HepG2 (cell line): ENCODE results near the gene KDELR3. TPM values are rescaled to one million over a fixed set of nuclear protein-coding genes. Genes with fewer than 3 reads are reported as not detected.

ENCODE experiments used
- GTF3A ChIP-seq: sonication (generic); formaldehyde crosslinking; conservative IDR thresholded peaks from 2 replicates; pipeline ENCODE4 v1.4.0; 2020; ENCODE audit warnings: mild to moderate bottlenecking, missing genetic modification reagents
- HOXA9 ChIP-seq: sonication (generic); formaldehyde crosslinking; IDR thresholded peaks from 2 replicates; pipeline ENCODE4 v1.8.1; 2022; ENCODE audit warnings: missing genetic modification reagents, mild to moderate bottlenecking, moderate library complexity, borderline replicate concordance
- MTF2 ChIP-seq: sonication (generic); formaldehyde crosslinking; IDR thresholded peaks from 2 replicates; pipeline ENCODE4 v1.5.0; 2020; ENCODE audit warnings: missing genetic modification reagents, borderline replicate concordance
- PLRG1 ChIP-seq: fragments of 450-650 bp; conservative IDR thresholded peaks from 2 replicates; pipeline ENCODE4 v1.6.1; 2016
- SIX1 ChIP-seq: sonication (generic); formaldehyde crosslinking; IDR thresholded peaks from 2 replicates; pipeline ENCODE4 v1.4.0; 2020; ENCODE audit warnings: missing genetic modification reagents, borderline replicate concordance
- ZNF350 ChIP-seq: sonication (generic); formaldehyde crosslinking; IDR thresholded peaks from 2 replicates; pipeline ENCODE4 v1.4.0; 2020; ENCODE audit warnings: mild to moderate bottlenecking, low read depth, missing genetic modification reagents, borderline replicate concordance
- ZNF550 ChIP-seq: sonication (generic); formaldehyde crosslinking; IDR thresholded peaks from 2 replicates; pipeline ENCODE4 v1.4.0; 2020; ENCODE audit warnings: mild to moderate bottlenecking, missing genetic modification reagents, borderline replicate concordance
- ZNF564 ChIP-seq: sonication (generic); formaldehyde crosslinking; IDR thresholded peaks from 2 replicates; pipeline ENCODE4 v1.8.1; 2023; ENCODE audit warnings: mild to moderate bottlenecking, missing genetic modification reagents
- ZSCAN30 ChIP-seq: sonication (generic); formaldehyde crosslinking; IDR thresholded peaks from 2 replicates; pipeline ENCODE4 v1.5.0; 2020; ENCODE audit warnings: mild to moderate bottlenecking, missing genetic modification reagents
- polyA plus RNA-seq, 8 experiments: library from polyadenylated mRNA; depleted of rRNA in 3 of 8; stranded (reverse) in 7 of 8; unstranded in 1 of 8; fragments of >200 nt; fragmentation: Illumina TruSeq in 4 of 8; extraction: Trizol in 4 of 8; gene quantifications; 2 replicates each; pipeline versions ENCODE4 v1.2.1 to v1.2.3, GENCODE V29; 2011 to 2016; ENCODE audit warnings: low read depth in 4 of 8, missing spikeins in 1 of 8, mixed read lengths in 1 of 8; ENCODE audit not compliant: insufficient read depth in 1 of 8
- total RNA-seq, 5 experiments: library from RNA; depleted of rRNA; stranded (reverse); fragments of >200 nt; fragmentation: Illumina TruSeq; extraction: Trizol; gene quantifications; 2 replicates each; pipeline ENCODE4 v1.2.3, GENCODE V29; 2016; ENCODE audit warnings: low read depth in 1 of 5
- TF ChIP-seq, protein P1 (sequence below): sonication (generic); formaldehyde crosslinking; IDR thresholded peaks from 2 replicates; pipeline ENCODE4 v1.4.0; 2020; ENCODE audit warnings: missing genetic modification reagents, borderline replicate concordance
- TF ChIP-seq, protein P2 (sequence below): sonication (generic); formaldehyde crosslinking; IDR thresholded peaks from 2 replicates; pipeline ENCODE4 v1.4.0; 2020; ENCODE audit warnings: mild to moderate bottlenecking, missing genetic modification reagents
- TF ChIP-seq, protein P3 (sequence below): fragments of 450-650 bp; IDR thresholded peaks from 2 replicates; pipeline ENCODE4 v1.6.1; 2017; ENCODE audit warnings: mild to moderate bottlenecking
- TF ChIP-seq, protein P4 (sequence below): sonication (generic); formaldehyde crosslinking; IDR thresholded peaks from 2 replicates; pipeline ENCODE4 v1.4.0; 2020; ENCODE audit warnings: mild to moderate bottlenecking, missing genetic modification reagents
- TF ChIP-seq, protein P5 (sequence below): sonication (generic); formaldehyde crosslinking; IDR thresholded peaks from 2 replicates; pipeline ENCODE4 v1.8.0; 2022; ENCODE audit warnings: mild to moderate bottlenecking, missing genetic modification reagents, moderate library complexity

Gene KDELR3
- total and polyA plus RNA-seq, 2 of the 13 experiments (the other 11 are each of a cell fraction or from before 2014, with no cell fraction given): 24.2 to 65.7 TPM

DNA sequence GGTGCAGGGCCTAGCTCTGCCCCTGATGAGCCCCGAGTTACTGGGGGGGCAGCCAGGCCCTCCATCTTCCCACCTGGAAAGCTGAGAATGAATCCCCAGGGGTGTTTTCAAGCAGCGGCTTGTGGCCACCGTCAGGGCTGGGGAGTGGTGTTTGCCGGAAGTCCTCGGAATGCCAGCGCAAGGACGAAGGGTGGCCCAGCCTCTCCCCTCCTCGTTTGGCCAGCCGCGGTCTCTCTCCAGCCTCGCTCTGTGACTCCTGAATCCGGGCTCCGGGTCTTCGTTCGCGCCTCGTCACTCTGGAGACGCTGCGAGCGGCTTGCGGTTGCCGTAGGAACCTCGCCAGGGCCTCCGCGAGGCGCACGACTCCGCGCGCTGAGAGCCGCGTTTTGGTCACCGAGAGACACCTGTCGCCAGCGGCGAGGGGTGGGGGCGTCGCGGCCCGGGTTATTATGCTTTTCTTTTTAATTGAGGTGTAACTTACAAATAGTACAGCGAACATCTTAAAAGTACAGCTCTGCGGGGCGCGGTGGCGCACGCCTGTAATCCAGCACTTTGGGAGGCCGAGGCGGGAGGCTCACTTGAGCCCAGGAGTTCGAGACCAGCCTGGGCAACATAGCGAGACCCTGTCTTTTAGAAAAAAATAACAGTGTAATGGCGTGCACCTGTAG is 6.3 kb upstream of the KDELR3 start (continued):
- TF ChIP-seq, protein P1, sequence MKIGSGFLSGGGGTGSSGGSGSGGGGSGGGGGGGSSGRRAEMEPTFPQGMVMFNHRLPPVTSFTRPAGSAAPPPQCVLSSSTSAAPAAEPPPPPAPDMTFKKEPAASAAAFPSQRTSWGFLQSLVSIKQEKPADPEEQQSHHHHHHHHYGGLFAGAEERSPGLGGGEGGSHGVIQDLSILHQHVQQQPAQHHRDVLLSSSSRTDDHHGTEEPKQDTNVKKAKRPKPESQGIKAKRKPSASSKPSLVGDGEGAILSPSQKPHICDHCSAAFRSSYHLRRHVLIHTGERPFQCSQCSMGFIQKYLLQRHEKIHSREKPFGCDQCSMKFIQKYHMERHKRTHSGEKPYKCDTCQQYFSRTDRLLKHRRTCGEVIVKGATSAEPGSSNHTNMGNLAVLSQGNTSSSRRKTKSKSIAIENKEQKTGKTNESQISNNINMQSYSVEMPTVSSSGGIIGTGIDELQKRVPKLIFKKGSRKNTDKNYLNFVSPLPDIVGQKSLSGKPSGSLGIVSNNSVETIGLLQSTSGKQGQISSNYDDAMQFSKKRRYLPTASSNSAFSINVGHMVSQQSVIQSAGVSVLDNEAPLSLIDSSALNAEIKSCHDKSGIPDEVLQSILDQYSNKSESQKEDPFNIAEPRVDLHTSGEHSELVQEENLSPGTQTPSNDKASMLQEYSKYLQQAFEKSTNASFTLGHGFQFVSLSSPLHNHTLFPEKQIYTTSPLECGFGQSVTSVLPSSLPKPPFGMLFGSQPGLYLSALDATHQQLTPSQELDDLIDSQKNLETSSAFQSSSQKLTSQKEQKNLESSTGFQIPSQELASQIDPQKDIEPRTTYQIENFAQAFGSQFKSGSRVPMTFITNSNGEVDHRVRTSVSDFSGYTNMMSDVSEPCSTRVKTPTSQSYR (CRISPR knock-in tag): no peak
- TF ChIP-seq, protein P2, sequence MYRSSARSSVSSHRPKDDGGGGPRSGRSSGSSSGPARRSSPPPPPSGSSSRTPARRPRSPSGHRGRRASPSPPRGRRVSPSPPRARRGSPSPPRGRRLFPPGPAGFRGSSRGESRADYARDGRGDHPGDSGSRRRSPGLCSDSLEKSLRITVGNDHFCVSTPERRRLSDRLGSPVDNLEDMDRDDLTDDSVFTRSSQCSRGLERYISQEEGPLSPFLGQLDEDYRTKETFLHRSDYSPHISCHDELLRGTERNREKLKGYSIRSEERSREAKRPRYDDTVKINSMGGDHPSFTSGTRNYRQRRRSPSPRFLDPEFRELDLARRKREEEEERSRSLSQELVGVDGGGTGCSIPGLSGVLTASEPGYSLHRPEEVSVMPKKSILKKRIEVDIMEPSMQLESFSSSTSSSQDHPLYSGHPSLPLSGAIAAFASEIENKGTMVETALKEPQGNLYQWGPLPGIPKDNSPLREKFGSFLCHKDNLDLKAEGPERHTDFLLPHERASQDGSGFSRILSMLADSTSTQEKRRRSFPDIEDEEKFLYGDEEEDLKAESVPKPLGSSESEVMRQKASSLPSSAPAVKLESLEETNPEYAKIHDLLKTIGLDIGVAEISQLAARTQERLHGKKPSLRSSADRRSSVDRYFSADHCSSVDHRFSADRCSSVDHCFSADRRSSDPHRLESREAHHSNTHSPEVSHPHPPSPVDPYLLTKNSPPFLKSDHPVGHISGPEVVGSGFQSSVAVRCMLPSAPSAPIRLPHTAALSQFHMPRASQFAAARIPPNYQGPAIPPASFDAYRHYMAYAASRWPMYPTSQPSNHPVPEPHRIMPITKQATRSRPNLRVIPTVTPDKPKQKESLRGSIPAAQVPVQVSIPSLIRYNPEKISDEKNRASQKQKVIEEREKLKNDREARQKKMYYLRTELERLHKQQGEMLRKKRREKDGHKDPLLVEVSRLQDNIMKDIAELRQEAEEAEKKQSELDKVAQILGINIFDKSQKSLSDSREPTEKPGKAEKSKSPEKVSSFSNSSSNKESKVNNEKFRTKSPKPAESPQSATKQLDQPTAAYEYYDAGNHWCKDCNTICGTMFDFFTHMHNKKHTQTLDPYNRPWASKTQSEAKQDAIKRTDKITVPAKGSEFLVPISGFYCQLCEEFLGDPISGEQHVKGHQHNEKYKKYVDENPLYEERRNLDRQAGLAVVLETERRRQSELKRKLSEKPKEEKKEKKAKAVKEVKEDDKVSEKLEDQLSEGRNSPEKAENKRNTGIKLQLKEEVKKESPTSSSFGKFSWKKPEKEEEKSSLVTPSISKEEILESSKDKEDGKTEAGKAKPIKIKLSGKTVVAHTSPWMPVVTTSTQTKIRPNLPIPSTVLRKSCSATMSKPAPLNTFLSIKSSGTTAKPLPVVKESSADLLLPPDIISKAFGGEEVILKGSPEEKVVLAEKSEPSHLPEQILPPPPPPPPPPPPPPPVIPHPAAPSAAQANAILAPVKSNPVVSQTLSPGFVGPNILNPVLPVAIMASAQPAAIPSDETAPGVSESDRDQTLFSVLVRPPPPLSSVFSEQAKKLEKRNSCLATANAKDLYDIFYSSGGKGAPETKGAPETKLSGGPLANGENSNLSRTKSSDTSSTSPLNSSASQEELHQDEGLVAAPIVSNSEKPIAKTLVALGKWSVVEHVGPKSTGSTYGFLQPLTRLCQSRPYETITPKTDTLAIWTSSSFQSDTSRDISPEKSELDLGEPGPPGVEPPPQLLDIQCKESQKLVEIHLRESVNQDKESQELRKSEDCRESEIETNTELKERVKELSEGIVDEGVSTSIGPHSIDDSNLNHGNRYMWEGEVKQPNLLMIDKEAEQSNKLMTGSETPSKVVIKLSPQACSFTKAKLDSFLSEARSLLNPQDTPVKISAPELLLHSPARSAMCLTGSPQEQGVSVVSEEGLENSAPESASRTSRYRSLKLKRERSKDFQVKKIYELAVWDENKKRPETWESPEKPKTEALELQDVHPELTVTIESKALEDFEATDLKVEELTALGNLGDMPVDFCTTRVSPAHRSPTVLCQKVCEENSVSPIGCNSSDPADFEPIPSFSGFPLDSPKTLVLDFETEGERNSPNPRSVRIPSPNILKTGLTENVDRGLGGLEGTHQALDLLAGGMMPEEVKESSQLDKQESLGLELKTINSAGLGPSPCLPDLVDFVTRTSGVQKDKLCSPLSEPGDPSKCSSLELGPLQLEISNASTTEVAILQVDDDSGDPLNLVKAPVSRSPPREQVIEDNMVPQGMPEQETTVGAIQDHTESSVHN (CRISPR knock-in tag): no peak
- no peak for TF ChIP-seq ZSCAN30
- TF ChIP-seq, protein P3, sequence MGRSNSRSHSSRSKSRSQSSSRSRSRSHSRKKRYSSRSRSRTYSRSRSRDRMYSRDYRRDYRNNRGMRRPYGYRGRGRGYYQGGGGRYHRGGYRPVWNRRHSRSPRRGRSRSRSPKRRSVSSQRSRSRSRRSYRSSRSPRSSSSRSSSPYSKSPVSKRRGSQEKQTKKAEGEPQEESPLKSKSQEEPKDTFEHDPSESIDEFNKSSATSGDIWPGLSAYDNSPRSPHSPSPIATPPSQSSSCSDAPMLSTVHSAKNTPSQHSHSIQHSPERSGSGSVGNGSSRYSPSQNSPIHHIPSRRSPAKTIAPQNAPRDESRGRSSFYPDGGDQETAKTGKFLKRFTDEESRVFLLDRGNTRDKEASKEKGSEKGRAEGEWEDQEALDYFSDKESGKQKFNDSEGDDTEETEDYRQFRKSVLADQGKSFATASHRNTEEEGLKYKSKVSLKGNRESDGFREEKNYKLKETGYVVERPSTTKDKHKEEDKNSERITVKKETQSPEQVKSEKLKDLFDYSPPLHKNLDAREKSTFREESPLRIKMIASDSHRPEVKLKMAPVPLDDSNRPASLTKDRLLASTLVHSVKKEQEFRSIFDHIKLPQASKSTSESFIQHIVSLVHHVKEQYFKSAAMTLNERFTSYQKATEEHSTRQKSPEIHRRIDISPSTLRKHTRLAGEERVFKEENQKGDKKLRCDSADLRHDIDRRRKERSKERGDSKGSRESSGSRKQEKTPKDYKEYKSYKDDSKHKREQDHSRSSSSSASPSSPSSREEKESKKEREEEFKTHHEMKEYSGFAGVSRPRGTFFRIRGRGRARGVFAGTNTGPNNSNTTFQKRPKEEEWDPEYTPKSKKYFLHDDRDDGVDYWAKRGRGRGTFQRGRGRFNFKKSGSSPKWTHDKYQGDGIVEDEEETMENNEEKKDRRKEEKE: no peak
- no peak for TF ChIP-seq ZNF550 (CRISPR knock-in tag)
- TF ChIP-seq GTF3A (CRISPR knock-in tag): no peak
- TF ChIP-seq MTF2 (CRISPR knock-in tag): peak; percentile 58; the same call in 1 of the 2 replicates
- no peak for TF ChIP-seq HOXA9
- TF ChIP-seq PLRG1: no peak
- TF ChIP-seq ZNF350 (CRISPR knock-in tag): peak; percentile 56; the same call in 1 of the 2 replicates
- TF ChIP-seq, protein P4, sequence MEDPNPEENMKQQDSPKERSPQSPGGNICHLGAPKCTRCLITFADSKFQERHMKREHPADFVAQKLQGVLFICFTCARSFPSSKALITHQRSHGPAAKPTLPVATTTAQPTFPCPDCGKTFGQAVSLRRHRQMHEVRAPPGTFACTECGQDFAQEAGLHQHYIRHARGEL: no peak
- no peak; the same call in 1 of the 2 replicates for TF ChIP-seq ZNF564 (CRISPR knock-in tag)
- TF ChIP-seq, protein P5, sequence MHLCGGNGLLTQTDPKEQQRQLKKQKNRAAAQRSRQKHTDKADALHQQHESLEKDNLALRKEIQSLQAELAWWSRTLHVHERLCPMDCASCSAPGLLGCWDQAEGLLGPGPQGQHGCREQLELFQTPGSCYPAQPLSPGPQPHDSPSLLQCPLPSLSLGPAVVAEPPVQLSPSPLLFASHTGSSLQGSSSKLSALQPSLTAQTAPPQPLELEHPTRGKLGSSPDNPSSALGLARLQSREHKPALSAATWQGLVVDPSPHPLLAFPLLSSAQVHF (CRISPR knock-in tag): no peak
- no peak for TF ChIP-seq SIX1 (CRISPR knock-in tag)
